ENCODE measurements around the gene MVK.
A peak's percentile ranks its signal among the peaks of the same experiment; 100 is the strongest.
"Not testable (repeated sequence)": the region's sequence is repeated elsewhere in the genome, so short reads cannot be mapped to it uniquely, and the experiment has no call there.

MVK gene

DNA sequence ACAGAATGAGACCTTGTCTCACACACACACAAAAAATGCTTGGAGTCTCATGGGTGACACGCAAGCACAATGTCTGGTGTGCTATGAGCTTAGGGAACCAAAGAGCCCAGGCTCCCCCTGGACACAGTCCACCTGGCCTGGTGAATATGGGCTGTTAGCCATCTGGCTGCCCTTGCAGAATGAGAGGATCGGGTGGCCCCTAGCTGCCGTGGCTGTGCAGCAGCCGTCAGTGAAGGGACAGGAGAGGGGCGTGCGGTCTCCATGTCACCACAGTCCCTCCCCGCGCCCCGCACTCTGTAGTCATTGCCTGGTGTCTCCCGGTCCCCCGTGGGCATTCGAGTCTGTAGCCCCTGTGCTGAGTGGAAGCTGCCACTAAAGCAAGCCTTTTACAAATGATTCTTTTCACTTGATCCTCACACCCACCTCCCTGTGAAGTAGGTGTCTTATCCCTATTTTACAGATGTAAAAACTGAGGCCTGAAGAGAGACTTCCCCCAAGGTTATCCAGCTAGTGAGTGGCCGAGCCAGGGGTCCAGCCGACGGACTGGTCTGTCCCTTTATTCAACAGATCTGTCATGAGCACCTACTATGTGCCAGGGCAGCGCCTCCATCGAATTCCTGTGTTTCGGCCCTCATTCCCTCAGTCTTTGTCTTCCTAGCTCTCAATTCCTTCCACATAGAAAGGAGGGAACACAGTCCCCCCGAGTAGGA, 18.8 kb downstream of the MVK start:
- DNase-seq: no peak

- no peak for DNase-seq
Observed at GRCh38 chr12:109592905-109593272, 19.3 kb downstream of the MVK start.

DNA sequence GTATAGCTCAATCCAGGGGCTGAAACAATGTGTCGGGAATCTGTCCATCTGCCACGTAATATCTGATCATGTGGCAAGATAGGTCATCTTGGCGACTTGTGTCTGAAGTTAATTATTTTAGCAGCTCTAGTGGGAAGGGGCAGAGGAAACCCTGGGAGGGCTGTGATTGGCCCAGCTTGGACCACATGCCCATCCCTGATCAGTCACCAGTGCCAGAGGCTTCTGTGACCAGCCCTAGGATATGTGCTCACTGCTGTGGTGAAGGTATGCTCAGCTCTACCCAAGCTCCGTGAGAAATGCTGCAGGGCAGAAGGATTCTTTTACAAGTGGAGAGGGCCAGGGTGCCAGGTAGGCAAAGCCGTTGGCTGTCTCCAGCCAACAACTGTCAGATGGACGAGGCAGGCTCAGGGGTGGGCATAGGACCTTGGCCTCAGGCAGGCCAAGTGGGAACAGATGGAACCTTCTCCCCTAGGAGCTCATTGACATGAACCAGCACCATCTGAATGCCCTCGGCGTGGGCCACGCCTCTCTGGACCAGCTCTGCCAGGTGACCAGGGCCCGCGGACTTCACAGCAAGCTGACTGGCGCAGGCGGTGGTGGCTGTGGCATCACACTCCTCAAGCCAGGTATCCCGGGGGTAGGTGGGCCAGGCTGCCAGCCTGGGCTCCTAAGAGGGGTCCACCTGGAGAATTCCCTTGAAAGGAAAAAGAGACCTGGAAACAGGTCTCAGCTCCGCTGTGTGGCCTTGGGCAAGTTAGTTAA, 21.1 kb downstream of the MVK start:
- DNase-seq: no peak

DNA sequence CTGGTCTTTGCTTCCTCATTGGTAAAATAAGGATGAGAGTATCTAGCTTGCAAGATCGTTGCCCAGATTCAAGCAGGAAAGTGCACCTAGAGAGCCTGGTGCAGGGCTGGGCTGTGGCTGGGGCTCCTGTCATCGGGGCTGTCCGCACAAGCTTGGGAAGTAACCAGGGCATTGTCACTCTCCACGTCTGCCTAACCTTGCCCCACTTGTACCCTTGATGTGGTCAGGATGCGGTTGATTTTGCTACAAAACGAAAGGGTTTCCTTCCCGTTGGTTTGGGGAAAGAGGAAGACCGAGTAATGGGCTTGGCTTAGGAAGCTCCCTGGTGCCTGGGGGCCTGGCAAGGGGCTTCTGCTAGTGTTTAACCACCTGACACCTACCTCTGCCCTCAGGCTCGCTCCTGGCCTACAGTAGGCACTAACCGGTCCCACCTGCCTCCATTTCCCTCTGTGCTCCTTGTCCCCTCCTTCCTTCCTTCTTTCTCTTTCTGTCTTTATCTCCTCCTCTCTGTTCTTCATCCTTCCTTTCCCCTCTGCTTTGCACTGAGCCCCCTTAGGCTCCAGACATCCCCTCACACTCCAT, 21.8 kb downstream of the MVK start:
- DNase-seq: no peak

DNA sequence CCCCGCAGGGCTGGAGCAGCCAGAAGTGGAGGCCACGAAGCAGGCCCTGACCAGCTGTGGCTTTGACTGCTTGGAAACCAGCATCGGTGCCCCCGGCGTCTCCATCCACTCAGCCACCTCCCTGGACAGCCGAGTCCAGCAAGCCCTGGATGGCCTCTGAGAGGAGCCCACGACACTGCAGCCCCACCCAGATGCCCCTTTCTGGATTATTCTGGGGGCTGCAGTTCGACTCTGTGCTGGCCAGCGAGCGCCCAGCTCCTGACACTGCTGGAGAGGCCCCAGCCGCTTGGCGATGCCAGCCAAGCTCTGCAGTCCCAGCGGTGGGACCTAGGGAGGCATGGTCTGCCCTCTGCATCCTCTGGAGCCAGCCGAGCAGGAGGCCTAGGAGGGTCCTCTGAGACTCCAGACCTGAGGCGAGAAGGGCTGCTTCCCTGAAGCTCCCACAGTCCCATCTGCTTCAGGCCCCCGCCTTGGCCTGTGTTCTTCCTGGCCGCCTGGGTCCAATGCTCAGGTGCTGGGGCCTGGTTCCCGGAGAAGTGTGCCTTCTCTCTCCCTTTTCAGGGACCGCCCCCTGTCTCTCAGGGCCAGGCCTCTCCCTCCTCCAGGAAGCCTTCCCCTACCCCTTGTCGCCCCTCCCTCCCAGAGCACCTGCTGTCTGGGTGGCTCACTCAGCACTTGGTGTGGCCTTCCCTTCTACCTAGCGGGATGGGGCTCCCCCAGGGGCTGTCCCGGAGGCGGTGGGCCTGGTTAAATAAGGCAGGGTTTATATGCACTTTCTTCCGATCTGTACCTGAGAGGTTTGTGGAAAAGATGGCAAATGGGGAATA, 23.0 kb downstream of the MVK start:
- no peak for DNase-seq

DNA sequence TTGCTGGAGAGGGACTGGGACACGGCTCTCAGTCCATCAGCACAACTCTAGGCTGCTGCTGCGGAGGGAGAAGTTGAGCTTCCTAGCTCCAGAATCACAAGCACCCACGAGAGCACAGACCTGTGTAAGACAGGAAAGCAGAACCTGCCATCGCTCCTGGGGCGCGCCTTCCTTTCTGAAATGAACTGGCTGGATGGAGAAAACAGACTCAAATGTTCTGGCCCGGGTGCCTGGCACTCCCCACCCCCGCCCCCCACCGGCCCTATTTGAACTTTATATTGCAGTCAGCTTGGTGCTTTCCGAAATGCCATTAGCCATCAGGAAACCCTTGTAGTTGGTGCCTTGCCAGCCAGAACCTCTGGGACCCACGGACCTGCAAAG, 23.8 kb downstream of the MVK start:
- no peak for DNase-seq

DNA sequence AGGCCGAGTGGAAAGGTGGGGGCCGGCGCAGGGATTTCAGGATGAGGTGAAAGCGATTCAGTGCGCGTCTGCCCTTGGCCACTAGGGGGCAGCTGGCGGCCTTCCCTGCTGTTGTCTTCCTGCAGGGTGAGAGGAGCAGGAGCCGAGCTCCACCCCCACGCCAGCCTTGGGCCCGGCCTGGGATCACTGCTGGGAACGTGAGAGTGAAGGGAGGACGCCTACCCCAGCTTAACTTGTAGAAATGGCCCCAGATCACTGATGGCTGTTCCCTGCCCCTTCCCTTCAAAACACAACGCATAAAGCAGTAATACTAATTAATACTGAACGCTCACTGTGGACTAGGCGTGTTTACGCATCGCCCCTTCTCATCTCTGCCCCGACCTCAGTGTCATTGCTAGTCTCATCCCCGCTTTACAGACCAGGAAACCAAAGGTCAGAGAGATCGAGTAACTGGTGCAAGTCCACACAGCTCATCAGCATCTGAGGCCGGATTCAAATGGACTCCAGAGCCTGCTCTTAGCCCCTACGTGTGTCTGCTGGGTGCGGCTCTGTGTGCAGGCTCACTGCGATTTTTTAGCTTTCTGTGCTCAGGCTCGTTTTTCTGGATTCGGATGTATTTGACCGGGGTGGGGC, 24.3 kb downstream of the MVK start:
- peak; percentile 80 for DNase-seq

- no peak for DNase-seq
Observed at GRCh38 chr12:109598428-109598854, 24.8 kb downstream of the MVK start.

DNA sequence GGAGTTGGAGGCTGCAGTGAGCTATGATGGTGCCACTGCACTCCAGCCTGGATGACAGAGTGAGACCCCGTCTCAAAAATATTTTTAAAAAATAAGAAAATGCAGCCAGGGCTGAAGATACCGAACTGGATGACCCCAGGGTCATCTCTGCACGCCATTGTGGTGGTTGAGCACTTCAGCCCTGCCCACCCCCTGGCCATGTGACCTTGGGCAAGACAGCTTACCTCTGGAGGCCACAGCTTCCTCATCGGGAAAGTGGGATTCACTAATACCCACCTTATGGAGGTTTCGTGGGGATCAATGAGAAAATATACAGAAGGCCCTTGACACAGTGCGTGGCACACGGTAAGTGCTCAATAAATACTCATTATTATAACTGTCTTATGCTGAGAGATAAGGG, 25.5 kb downstream of the MVK start:
- DNase-seq: no peak

DNA sequence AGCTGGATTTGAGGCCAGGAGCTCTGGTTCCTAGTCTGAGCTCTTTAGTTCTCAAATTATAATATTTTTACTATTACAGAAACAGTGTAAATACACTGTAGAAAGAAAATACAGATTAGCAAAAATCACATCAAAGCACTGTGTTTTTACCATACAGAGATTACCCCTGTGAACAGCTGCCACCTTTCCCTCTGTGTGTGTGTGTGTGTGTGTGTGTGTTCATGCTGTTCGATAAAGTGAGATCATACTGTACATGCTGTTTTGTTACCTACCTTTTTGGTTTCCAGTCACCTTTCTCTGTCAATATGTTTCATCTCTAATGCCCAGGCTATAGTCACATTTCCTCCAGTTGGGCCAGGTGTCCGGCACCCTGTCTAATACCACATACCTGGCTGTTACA, 26.9 kb downstream of the MVK start:
- DNase-seq: no peak

DNA sequence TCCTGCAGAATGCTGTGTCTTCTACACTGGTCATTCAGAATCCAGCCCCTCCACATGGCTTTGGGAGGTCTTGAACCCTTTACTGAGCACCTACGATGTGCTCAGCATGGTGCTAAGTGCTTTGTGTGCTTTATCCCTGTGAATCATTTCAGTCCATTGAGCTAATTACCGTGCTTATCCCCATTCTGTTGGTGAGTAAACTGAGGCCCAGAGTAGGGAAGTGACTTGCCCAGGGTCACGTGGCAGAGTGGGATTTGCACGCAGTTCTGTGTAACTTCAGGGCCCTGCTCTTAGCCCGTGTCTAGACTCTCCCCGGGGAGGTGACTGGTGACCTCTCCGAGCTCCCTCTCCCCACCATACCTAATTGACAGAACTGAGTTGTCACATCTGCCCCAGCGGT, 27.4 kb downstream of the MVK start:
- no peak for DNase-seq

GRCh38 chr12:109601557-109601956, 28.0 kb downstream of the MVK start:
- DNase-seq: no peak

DNA sequence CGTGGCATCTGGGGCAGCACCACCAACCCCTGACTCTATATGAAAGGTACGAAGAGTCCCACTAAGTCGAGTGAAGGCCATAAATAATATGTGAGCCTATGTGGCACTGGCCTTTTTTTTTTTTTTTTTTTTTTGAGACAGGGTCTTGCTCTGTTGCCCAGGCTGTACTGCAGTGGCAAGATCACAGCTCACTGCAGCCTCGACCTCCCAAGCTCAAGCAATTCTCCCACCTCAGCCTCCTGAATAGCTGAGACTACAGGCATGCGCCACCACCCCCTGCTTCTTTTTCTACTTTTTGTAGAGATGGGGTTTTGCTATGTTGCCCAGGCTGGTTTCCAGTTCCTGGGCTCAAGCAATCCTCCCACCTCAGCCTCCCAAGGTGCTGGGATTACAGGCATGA, 28.5 kb downstream of the MVK start:
- not testable (repeated sequence) for DNase-seq

DNA sequence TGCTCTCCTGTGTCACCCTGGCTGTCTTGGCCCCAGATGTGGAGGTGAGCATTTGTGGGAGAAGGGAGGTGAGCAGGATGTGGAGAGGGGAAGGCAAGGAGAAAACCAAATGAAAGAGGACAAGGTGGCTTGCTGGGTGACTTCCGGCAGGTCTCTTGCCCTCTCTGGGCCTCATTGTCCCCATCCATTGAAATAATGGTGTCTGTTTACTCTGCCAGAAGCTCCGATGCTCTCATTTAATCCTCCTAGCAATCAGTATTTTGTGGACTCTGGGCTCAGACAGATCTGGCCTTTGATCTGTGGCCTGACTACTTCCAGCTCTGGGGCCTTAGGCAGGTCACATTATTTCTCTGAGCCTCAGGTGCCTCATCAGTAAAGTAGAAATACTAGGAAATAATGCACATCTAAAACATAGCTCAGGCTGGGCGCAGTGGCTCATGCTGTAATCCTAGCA, 30.6 kb downstream of the MVK start:
- no peak for DNase-seq

DNA sequence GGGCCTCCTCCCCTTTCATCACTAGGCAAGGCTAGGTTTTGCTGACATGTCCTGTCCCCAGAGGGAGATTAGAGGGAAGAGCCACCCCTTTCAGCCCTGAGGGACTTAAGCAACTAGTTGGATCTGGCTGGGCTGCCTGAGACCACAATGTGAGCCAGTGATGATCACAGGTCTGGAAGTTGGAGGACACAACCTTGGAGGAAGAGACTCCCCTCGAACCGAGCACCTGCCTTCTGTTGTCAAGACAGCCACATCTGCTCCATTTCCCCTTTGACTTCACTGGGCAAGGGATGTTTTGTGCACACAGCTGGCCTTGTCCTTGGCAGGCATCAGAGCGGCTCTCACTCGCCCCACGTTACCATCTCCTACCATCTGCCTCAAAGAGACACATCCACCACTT, 31.4 kb downstream of the MVK start:
- no peak for DNase-seq

DNA sequence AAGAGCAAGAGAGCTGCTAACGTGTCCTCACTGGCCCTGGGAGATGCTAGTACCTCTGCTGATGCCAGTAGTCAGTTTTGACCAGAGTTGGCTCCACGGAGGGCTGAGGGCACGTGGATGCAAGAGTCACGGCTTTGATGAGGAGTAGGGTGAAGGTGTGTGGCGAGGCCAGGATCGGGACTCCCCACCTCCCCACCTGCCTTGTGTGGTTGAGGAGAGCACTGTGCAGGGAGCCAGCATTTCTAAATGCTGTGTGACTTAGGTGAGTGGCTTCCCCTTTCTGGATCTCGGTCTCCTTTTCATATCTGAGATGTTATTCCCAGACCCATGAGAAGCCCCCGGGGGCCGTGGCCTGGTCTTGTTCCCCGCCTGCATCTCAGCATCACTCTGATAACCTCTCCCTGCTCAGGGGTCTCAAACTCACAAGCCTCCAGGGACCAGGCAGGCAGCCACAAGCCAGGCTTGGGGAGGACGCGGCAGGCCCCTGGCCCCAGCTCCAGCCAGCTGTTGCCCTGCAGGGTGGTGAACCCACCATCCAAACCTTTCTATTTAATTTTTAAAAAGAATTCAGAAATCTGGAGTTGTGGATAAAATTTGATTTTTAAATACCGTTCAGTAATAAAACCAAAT, 32.1 kb downstream of the MVK start:
- no peak for DNase-seq

DNA sequence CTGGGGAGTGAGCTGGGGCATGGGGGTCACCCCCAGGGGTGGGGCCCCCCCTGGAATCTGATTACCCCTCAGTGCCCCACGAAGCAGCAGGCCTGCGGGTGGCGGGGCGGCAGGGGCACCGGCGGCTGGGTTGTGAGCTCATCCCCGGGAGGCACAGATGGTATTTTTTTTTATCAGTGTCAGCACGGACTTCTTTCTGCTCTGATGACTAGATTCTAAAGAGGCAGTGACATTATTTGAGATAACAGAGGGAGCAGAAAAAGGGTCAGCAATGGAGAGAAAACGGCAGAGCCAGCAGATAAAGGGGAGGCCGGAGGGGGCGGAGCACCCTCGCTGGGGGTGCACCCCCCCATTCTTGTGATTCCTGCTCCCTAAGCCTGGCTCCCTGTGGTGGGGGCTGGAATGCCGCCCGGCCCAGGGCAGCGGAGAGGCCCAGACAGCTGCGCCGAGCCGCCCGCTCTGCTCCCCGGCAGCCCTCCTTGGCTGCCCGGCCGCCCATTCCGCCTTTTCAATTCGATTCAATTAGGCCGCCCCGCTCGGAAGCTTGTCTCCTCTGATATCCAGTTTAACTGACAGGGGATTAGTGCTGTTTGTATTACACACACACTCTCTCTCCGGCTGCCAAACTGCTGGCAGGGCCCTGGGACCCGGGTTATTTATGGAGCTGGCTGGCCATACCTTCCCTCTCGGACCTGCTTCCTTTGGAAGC, 32.9 kb downstream of the MVK start:
- DNase-seq: peak; percentile 3

GRCh38 chr12:109607618-109608017, 34.0 kb downstream of the MVK start:
- no peak for DNase-seq

DNA sequence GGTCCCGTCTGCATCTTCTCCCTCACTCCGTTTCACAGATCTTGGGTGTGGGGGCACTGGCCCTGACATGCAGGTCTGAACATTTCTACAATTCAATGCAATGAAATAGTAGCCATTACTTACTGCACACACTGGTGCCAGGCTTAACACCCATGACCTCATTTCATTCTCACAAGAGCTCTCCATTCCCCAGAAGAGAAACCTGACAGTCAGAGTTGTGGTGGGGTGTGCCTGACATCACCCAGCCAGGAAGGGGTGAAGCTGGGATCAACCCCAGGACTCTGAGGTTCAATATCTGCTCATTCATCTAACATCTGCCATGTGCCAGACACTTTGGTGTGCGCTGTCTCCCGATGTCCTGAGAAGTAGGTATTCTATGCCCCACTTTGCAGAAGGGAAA, 34.7 kb downstream of the MVK start:
- DNase-seq: no peak

GRCh38 chr12:109608793-109609192, 35.2 kb downstream of the MVK start:
- DNase-seq: no peak

DNA sequence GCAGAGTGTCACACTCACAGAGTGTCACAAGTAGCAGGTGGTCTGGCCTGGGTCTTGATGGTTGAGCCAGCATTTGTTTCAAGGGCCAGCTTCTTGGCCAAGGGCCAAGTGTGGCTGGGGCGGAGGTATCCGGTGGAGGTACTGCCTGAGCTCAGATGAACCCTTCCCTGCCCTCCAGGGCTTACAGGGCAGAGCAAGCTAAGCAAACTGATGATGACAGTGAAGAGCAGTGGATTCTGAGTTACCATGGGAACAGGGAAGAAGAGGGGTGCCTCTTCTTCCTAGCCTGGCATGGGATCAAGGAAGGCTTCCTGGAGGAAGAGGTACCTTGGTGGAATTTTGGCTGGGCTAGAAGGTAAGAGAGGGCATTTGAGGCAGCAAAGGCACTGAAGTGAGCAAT, 35.7 kb downstream of the MVK start:
- DNase-seq: no peak

DNA sequence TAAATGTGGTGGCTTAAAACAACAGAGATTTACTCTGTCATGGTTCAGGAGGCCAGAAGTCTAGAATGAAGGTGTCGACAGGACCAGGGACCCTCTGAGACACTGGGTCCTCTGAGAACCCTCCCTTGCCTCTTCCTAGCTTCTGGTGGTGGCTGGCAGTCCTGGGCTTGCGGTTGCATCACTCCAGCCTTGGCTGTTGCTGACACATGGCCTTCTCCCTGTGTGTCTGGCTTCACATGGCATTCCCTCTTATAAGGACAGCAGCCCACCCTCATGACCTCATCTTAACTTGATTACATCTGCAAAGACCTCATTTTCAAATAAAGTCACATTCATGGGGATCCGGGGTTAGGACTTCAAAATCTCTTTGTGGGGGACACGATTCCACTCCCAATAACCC, 36.9 kb downstream of the MVK start:
- DNase-seq: no peak
